OCI-LY7 (cell line): ENCODE results near the gene PBLD. TPM values are rescaled to one million over a fixed set of nuclear protein-coding genes. Genes with fewer than 3 reads are reported as not detected.
A peak's percentile ranks its signal among the peaks of the same experiment; 100 is the strongest.

Experiments
- BruUV-seq: library from RNA; stranded (reverse); fragments of 400-500 nt; replicated peaks from 2 replicates; lab custom pipeline; 2021; lab: Mats Ljungman, UMichigan
- CTCF ChIA-PET: fragments of 300-600 bp; sonication (Branson Sonifier 250); formaldehyde crosslinking; loops from one replicate; lab custom pipeline; 2022; ENCODE audit warnings: antibody characterized with exemption; ENCODE audit not compliant: unreplicated experiment; lab: Charles Lee
- POLR2A ChIA-PET: fragments of 300-600 bp; sonication (Branson Sonifier 250); formaldehyde crosslinking; loops from one replicate; lab custom pipeline; 2022; ENCODE audit warnings: antibody characterized with exemption; lab: Charles Lee
- DNase-seq: peaks from one replicate; pipeline ENCODE4 v3.0.0-alpha.2; 2015; ENCODE audit warnings: low spot score
- H2AFZ ChIP-seq: fragments of 200-600 bp; sonication (generic), shearing (Covaris generic); 2 replicates; pipeline ENCODE4 v1.6.1; 2014; ENCODE audit warnings: mild to moderate bottlenecking, antibody characterized with exemption, low read length, moderate library complexity
- H3K27ac ChIP-seq: fragments of 200-600 bp; sonication (generic); 2 replicates; pipeline ENCODE4 v1.5.1; 2014; ENCODE audit warnings: mixed run types, low read depth, mild to moderate bottlenecking, moderate library complexity, low read length, inconsistent platforms; ENCODE audit not compliant: poor library complexity, severe bottlenecking
- H3K36me3 ChIP-seq: fragments of 200-600 bp; sonication (generic); 2 replicates; pipeline ENCODE4 v1.6.1; 2014; ENCODE audit warnings: mild to moderate bottlenecking, antibody characterized with exemption, low read length, moderate library complexity, mixed read lengths; ENCODE audit not compliant: insufficient read depth
- H3K4me1 ChIP-seq: fragments of 200-600 bp; sonication (generic); 2 replicates; pipeline ENCODE4 v1.5.1; 2014; ENCODE audit warnings: mild to moderate bottlenecking, low read length; ENCODE audit not compliant: insufficient read depth, poor library complexity, severe bottlenecking
- H3K4me2 ChIP-seq: fragments of 200-600 bp; sonication (generic); 2 replicates; pipeline ENCODE4 v1.6.1; 2014; ENCODE audit warnings: mild to moderate bottlenecking, low read length
- H3K4me3 ChIP-seq: fragments of 200-600 bp; sonication (generic); 2 replicates; pipeline ENCODE4 v1.5.1; 2014; ENCODE audit warnings: mild to moderate bottlenecking, low read depth, low read length; ENCODE audit not compliant: poor library complexity, severe bottlenecking
- H3K79me2 ChIP-seq: fragments of 200-600 bp; sonication (generic); 2 replicates; pipeline ENCODE4 v1.6.1; 2016; ENCODE audit warnings: low read depth, mild to moderate bottlenecking, low read length, moderate library complexity, mixed read lengths; ENCODE audit not compliant: insufficient read depth
- H3K9me2 ChIP-seq: fragments of 200-600 bp; sonication (generic); 2 replicates; pipeline ENCODE4 v1.6.1; 2016; ENCODE audit warnings: mild to moderate bottlenecking, low read length, mixed read lengths; ENCODE audit not compliant: insufficient read depth
- H3K9me3 ChIP-seq: fragments of 200-600 bp; sonication (generic); 2 replicates; pipeline ENCODE4 v1.6.1; 2014; ENCODE audit warnings: mild to moderate bottlenecking, mixed run types, low read length, mixed read lengths
- H4K20me1 ChIP-seq: fragments of 200-600 bp; sonication (generic); 2 replicates; pipeline ENCODE4 v1.6.1; 2014; ENCODE audit warnings: mild to moderate bottlenecking, antibody characterized with exemption, low read length, moderate library complexity, mixed read lengths; ENCODE audit not compliant: insufficient read depth
- CTCF ChIP-seq: fragments of 200-600 bp; sonication (generic); conservative IDR thresholded peaks from 2 replicates; pipeline ENCODE4 v1.5.1; 2014; ENCODE audit warnings: mild to moderate bottlenecking, antibody characterized with exemption, low read length, moderate library complexity, mixed read lengths
- EZH2phosphoT487 ChIP-seq: fragments of 200-600 bp; sonication (generic); IDR thresholded peaks from 2 replicates; pipeline ENCODE4 v1.6.1; 2018; ENCODE audit warnings: low read depth, borderline replicate concordance, mild to moderate bottlenecking, mixed run types, antibody characterized with exemption, low read length, moderate library complexity, mixed read lengths
- intact Hi-C: fragments of 100-400 bp; cut with micrococcal nuclease; formaldehyde crosslinking; loops from one replicate; pipeline ENCODE4 v1.10.0; 2022; ENCODE audit not compliant: unreplicated experiment
- total RNA-seq, 2 experiments: library from RNA; depleted of rRNA in 1 of 2; stranded (reverse); fragments of >200 nt in 1 of 2; shearing (Covaris generic) in 1 of 2; gene quantifications; 2 replicates each; pipeline ENCODE4 v1.2.3, GENCODE V29; 2014 to 2022

PBLD gene
- total RNA-seq, 2 experiments from 2014 or later = 3.1 to 5.9 TPM

DNA sequence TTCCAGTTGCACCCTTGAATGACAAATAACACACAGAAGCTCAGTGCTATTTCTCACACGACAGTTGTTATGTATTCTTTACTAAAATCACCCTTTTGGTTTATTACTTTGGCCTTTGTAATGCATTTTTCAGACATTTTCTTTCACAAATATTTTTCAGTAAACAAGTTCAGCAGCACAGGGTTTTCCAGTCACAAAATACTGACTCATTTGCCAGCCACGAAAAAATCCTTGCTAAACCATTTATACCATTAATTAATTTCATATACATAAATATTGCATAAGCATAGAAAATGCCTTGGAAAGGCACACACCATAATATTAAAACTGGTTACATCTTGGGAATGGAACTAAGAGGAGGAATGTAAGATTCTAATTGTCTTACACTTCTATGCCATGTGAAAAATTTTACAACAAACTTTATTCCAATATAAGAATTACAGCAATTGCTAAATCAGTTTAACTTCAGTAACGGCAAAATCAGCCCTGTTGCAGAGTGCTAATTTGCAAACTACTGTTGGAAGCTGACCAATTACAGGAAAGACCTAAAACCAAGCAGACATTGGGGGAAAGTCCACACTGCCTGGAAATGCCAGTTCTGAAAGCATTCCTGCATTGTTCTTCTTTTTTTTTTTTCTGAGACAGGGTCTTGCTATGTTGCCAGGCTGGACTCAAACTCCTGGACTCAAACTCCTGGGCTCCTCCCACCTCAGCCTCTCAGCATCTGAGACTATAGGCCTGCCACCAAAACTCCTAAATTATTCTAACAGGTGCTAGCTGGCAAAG is 31.6 kb upstream of the PBLD start:
- Histone ChIP-seq H3K4me3 (no peak overlapping the region), H3K27ac (no peak overlapping the region), H3K4me1 (peaks cover 12% of the 10 kb centered on the region), H3K36me3 (peaks cover 5% of the 10 kb centered on the region), H3K4me2 (no peak overlapping the region), H2AFZ (no peak overlapping the region), H3K9me2 (no peaks in the 10 kb centered on the region), H3K9me3 (no peaks in the 10 kb centered on the region), H4K20me1 (no peaks in the 10 kb centered on the region), H3K79me2 (no peaks in the 10 kb centered on the region)
- TF ChIP-seq EZH2phosphoT487 (no peak), CTCF (no peak)
- no TSS peak for BruUV-seq
- ChIA-PET POLR2A (interaction anchor here (0.6 to 2.7 kb wide), 3 partner anchors 10 to 449 kb away, joined by 3 to 11 read pairs (median 3); no protein-coding TSS in a partner anchor), CTCF (no interaction called here)
- DNase-seq = no peak
- intact Hi-C loops = no loop called here

GRCh38 chr10:68362590-68362989 is 29.9 kb upstream of the PBLD start:
- Histone ChIP-seq H3K4me3 (no peak overlapping the region), H3K36me3 (peaks cover 5% of the 10 kb centered on the region), H3K79me2 (no peaks in the 10 kb centered on the region), H2AFZ (no peak overlapping the region), H3K4me2 (peak overlapping the region; percentile 14; the same call in 1 of the 2 replicates), H4K20me1 (no peaks in the 10 kb centered on the region), H3K9me2 (no peaks in the 10 kb centered on the region), H3K4me1 (peaks cover 12% of the 10 kb centered on the region), H3K9me3 (no peaks in the 10 kb centered on the region), H3K27ac (peak overlapping the region; percentile 21)
- ChIA-PET POLR2A (interaction anchor here (0.6 to 2.7 kb wide), 4 partner anchors 11 to 122 kb away, joined by 3 to 11 read pairs (median 4); no protein-coding TSS in a partner anchor), CTCF (no interaction called here)
- intact Hi-C loops = no loop called here
- TF ChIP-seq CTCF (no peak), EZH2phosphoT487 (no peak)
- DNase-seq = peak; percentile 52
- no TSS peak for BruUV-seq

DNA sequence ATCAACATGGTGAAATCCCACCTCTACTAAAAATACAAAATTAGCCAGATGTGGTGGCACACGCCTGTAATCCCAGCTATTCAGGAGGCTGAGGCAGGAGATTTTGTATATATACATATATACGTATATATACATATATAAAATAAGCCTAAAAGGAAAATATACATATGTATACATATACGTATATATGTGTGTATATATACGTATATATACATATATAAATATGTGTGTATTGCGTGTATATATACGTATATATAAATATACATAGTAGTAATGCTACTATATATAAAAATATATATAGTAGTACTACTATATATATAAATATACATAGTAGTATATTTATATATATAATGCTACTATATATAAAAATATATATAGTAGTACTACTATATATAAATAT is 26.5 kb upstream of the PBLD start:
- POLR2A ChIA-PET = interaction anchor here (0.5 kb wide), 1 partner anchor 729 kb away, joined by 3 read pairs; no protein-coding TSS in a partner anchor

More for the DNA sequence above, 26.5 kb upstream of the PBLD start:
- Histone ChIP-seq H3K4me3 (no peak overlapping the region), H3K4me2 (no peak overlapping the region), H3K27ac (no peak overlapping the region), H3K36me3 (peaks cover 9% of the 10 kb centered on the region), H3K79me2 (no peaks in the 10 kb centered on the region), H3K4me1 (peaks cover 12% of the 10 kb centered on the region), H3K9me2 (no peaks in the 10 kb centered on the region), H4K20me1 (no peaks in the 10 kb centered on the region), H3K9me3 (no peaks in the 10 kb centered on the region), H2AFZ (no peak overlapping the region)
- intact Hi-C loops = no loop called here
- DNase-seq = no peak
- CTCF ChIA-PET = no interaction called here
- BruUV-seq = no TSS peak
- TF ChIP-seq CTCF (no peak), EZH2phosphoT487 (no peak)
